Neural cell (in vitro differentiated cells): ENCODE data around the gene CAPN12.

Source experiments
- CTCF ChIP-seq: fragments of 450-650 bp; IDR thresholded peaks from 2 replicates; pipeline ENCODE4 v1.5.1; 2014; ENCODE audit warnings: antibody characterized with exemption, mild to moderate bottlenecking, moderate library complexity; ENCODE audit not compliant: poor library complexity, severe bottlenecking
- EP300 ChIP-seq: fragments of 450-650 bp; conservative IDR thresholded peaks from 2 replicates; pipeline ENCODE4 v1.6.1; 2014; ENCODE audit warnings: antibody characterized with exemption, mild to moderate bottlenecking, moderate library complexity; ENCODE audit not compliant: poor library complexity, severe bottlenecking
- EZH2 ChIP-seq: fragments of 200-600, 300-800 bp; shearing (Covaris generic), sonication (generic); IDR thresholded peaks from 2 replicates; pipeline ENCODE4 v1.6.1; 2014; ENCODE audit warnings: antibody characterized with exemption, low read length, borderline replicate concordance, mild to moderate bottlenecking; ENCODE audit not compliant: insufficient read depth, poor library complexity, severe bottlenecking
- POLR2AphosphoS5 ChIP-seq: IDR thresholded peaks from 2 replicates; pipeline ENCODE4 v1.6.1; 2012
- RAD21 ChIP-seq: fragments of 450-650 bp; conservative IDR thresholded peaks from 2 replicates; pipeline ENCODE4 v1.6.1; 2014; ENCODE audit warnings: antibody characterized with exemption, mild to moderate bottlenecking, moderate library complexity
- SMC3 ChIP-seq: fragments of 450-650 bp; conservative IDR thresholded peaks from 2 replicates; pipeline ENCODE4 v1.6.1; 2014; ENCODE audit warnings: antibody characterized with exemption, mild to moderate bottlenecking, moderate library complexity; ENCODE audit not compliant: poor library complexity

GRCh38 chr19:38792250-38793111, 48.2 kb upstream of the CAPN12 start:
- no peak for TF ChIP-seq CTCF
- no peak for TF ChIP-seq POLR2AphosphoS5
- TF ChIP-seq RAD21, result no peak
- no peak for TF ChIP-seq EP300
- no peak for TF ChIP-seq EZH2
- TF ChIP-seq SMC3, result no peak
